IMR-90 (cell line): ENCODE results near the gene LATS2. TPM values are rescaled to one million over a fixed set of nuclear protein-coding genes. Genes with fewer than 3 reads are reported as not detected.

Experiments
- ATAC-seq: fragments of 200-7000 bp; cut with Tn5 transposase; 2 replicates; pipeline ENCODE4 v1.9.1; 2020; ENCODE audit warnings: low read depth, mild to moderate bottlenecking, moderate library complexity
- BruUV-seq: library from RNA; stranded (reverse); fragments of 400-500 nt; replicated peaks from 2 replicates; lab custom pipeline; 2021; lab: Mats Ljungman, UMichigan
- CTCF ChIA-PET: fragments of 300-600 bp; formaldehyde crosslinking; extraction: SDS; loops from one replicate; lab custom pipeline; 2021; ENCODE audit warnings: antibody characterized with exemption; lab: Yijun Ruan, JAX
- POLR2A ChIA-PET: fragments of 300-600 bp; sonication (Branson Sonifier 250); formaldehyde crosslinking; loops from one replicate; lab custom pipeline; 2022; ENCODE audit warnings: antibody characterized with exemption; ENCODE audit not compliant: unreplicated experiment; lab: Charles Lee
- DNase-seq: peaks from one replicate; pipeline ENCODE4 v3.0.0; 2013
- H2AFZ ChIP-seq: replicated peaks from 2 replicates; pipeline ENCODE3; 2013; ENCODE audit warnings: low read length, mild to moderate bottlenecking; ENCODE audit not compliant: poor library complexity
- H2AK5ac ChIP-seq: 2 replicates; pipeline ENCODE4 v1.6.1; 2013; ENCODE audit warnings: low read depth, low read length, inconsistent platforms
- H2AK9ac ChIP-seq: replicated peaks from 2 replicates; pipeline ENCODE3; 2013; ENCODE audit warnings: mild to moderate bottlenecking, low read depth, low read length, moderate library complexity; ENCODE audit not compliant: poor library complexity
- H2BK120ac ChIP-seq: 2 replicates; pipeline ENCODE4 v1.6.1; 2013; ENCODE audit warnings: low read depth, low read length, inconsistent platforms
- H2BK15ac ChIP-seq: 3 replicates; pipeline ENCODE4 v1.6.1; 2013; ENCODE audit warnings: low read depth, low read length, inconsistent platforms
- H2BK20ac ChIP-seq: 2 replicates; pipeline ENCODE4 v1.6.1; 2013; ENCODE audit warnings: low read depth, mild to moderate bottlenecking, inconsistent platforms, low read length, moderate library complexity
- H2BK5ac ChIP-seq: 2 replicates; pipeline ENCODE4 v1.6.1; 2013; ENCODE audit warnings: mild to moderate bottlenecking, low read depth, low read length, inconsistent platforms; ENCODE audit not compliant: poor library complexity, severe bottlenecking
- H3K14ac ChIP-seq: replicated peaks from 2 replicates; pipeline ENCODE4 v1.6.1; 2013; ENCODE audit warnings: low read depth, low read length, inconsistent platforms
- H3K18ac ChIP-seq: 2 replicates; pipeline ENCODE4 v1.6.1; 2013; ENCODE audit warnings: low read depth, low read length, control low read depth
- H3K23ac ChIP-seq: 2 replicates; pipeline ENCODE4 v1.6.1; 2013; ENCODE audit warnings: low read depth, low read length, inconsistent platforms
- H3K27ac ChIP-seq: 2 replicates; pipeline ENCODE4 v1.5.1; 2013; ENCODE audit warnings: mild to moderate bottlenecking, control low read depth, low read length; ENCODE audit not compliant: insufficient read depth
- H3K27me3 ChIP-seq: 2 replicates; pipeline ENCODE4 v1.6.1; 2013; ENCODE audit warnings: low read length; ENCODE audit not compliant: control insufficient read depth, insufficient read depth
- H3K36me3 ChIP-seq: 2 replicates; pipeline ENCODE4 v1.6.1; 2013; ENCODE audit warnings: low read length, mixed read lengths; ENCODE audit not compliant: control insufficient read depth, insufficient read depth
- H3K4ac ChIP-seq: 2 replicates; pipeline ENCODE4 v1.6.1; 2013; ENCODE audit warnings: low read depth, low read length, inconsistent platforms
- H3K4me1 ChIP-seq: 2 replicates; pipeline ENCODE4 v1.6.1; 2013; ENCODE audit warnings: low read length, mixed read lengths; ENCODE audit not compliant: control insufficient read depth, insufficient read depth
- H3K4me2 ChIP-seq: 2 replicates; pipeline ENCODE4 v1.6.1; 2013; ENCODE audit warnings: low read depth, mild to moderate bottlenecking, control low read depth, low read length, moderate library complexity
- H3K4me3 ChIP-seq: 2 replicates; pipeline ENCODE4 v1.5.1; 2013; ENCODE audit warnings: low read depth, mild to moderate bottlenecking, control low read depth, low read length, moderate library complexity; ENCODE audit not compliant: insufficient read depth
- H3K56ac ChIP-seq: 2 replicates; pipeline ENCODE4 v1.6.1; 2013; ENCODE audit warnings: low read length, inconsistent platforms; ENCODE audit not compliant: insufficient read depth; ENCODE audit errors: extremely low read depth
- H3K79me1 ChIP-seq, 2 experiments: 2 replicates each; pipeline ENCODE4 v1.6.1; 2013; ENCODE audit warnings: low read length in 2 of 2, inconsistent platforms in 1 of 2, low read depth in 1 of 2
- H3K9ac ChIP-seq: 2 replicates; pipeline ENCODE4 v1.6.1; 2013; ENCODE audit warnings: low read depth, low read length, control low read depth
- H3K9me1 ChIP-seq: 2 replicates; pipeline ENCODE4 v1.6.1; 2013; ENCODE audit warnings: low read length, inconsistent platforms; ENCODE audit not compliant: insufficient read depth
- H3K9me3 ChIP-seq: 2 replicates; pipeline ENCODE4 v1.6.1; 2013; ENCODE audit warnings: low read length; ENCODE audit not compliant: control insufficient read depth, insufficient read depth
- H4K20me1 ChIP-seq: 2 replicates; pipeline ENCODE4 v1.6.1; 2013; ENCODE audit warnings: low read length, inconsistent platforms; ENCODE audit not compliant: insufficient read depth
- H4K5ac ChIP-seq: 2 replicates; pipeline ENCODE4 v1.6.1; 2013; ENCODE audit warnings: mild to moderate bottlenecking, low read depth, low read length, control low read depth
- H4K8ac ChIP-seq, 2 experiments: 2 replicates each; pipeline ENCODE4 v1.6.1; 2013; ENCODE audit warnings: low read depth in 2 of 2, low read length in 2 of 2, control low read depth in 1 of 2, inconsistent platforms in 1 of 2
- H4K91ac ChIP-seq: 2 replicates; pipeline ENCODE4 v1.6.1; 2013; ENCODE audit warnings: low read depth, low read length, inconsistent platforms; ENCODE audit not compliant: insufficient read depth
- CEBPB ChIP-seq: IDR thresholded peaks from 2 replicates; pipeline ENCODE4 v1.6.1; 2012; ENCODE audit warnings: low read depth, low read length, improper control_type of control experiment
- CTCF ChIP-seq: conservative IDR thresholded peaks from 2 replicates; pipeline ENCODE4 v1.5.1; 2012; ENCODE audit warnings: mild to moderate bottlenecking, low read depth, low read length, improper control_type of control experiment
- MAZ ChIP-seq: IDR thresholded peaks from 2 replicates; pipeline ENCODE4 v1.6.1; 2012; ENCODE audit warnings: low read depth, mild to moderate bottlenecking, low read length, improper control_type of control experiment, moderate library complexity, borderline replicate concordance
- NFE2L2 ChIP-seq: fragments of 150-350 bp; IDR thresholded peaks from 2 replicates; pipeline ENCODE4 v1.6.1; 2016; ENCODE audit warnings: low read depth, mild to moderate bottlenecking, low read length
- RAD21 ChIP-seq: IDR thresholded peaks from 2 replicates; pipeline ENCODE4 v1.6.1; 2012; ENCODE audit warnings: low read length, improper control_type of control experiment
- WGBS, 2 experiments: methylation state at CpG; one replicate each; pipeline versions ENCODE4 v1.1.5 to v1.1.7; 2013; ENCODE audit warnings: missing lambda C conversion rate in 2 of 2; ENCODE audit not compliant: insufficient read length in 1 of 2; ENCODE audit errors: extremely low coverage in 2 of 2; 5-methylcytosine and 5-hydroxymethylcytosine counted together
- dilution Hi-C: fragments of 300-500 bp; cut with HindIII; formaldehyde crosslinking; loops from one replicate; pipeline ENCODE4 v1.14.3; 2018; ENCODE audit warnings: low sequenced_read_pairs; ENCODE audit not compliant: unreplicated experiment
- in situ Hi-C: fragments of 300-500 bp; cut with MboI; formaldehyde crosslinking; loops from 3 replicates; pipeline ENCODE4 v1.14.3; 2019; ENCODE audit warnings: low sequenced_read_pairs, inconsistent platforms, mixed read lengths
- intact Hi-C: fragments of 100-400 bp; cut with micrococcal nuclease; formaldehyde crosslinking; loops from 2 replicates; pipeline ENCODE4 v1.10.0; 2022
- polyA plus RNA-seq, 3 experiments: library from polyadenylated mRNA; depleted of rRNA; stranded (reverse); fragments of >200 nt; gene quantifications; 2 replicates each; pipeline ENCODE4 v1.2.3, GENCODE V29; 2012; ENCODE audit warnings: low replicate concordance in 1 of 3
- total RNA-seq: library from RNA; depleted of rRNA; stranded (reverse); fragments of >200 nt; gene quantifications from 2 replicates; pipeline ENCODE4 v1.2.3, GENCODE V29; 2012

LATS2 gene
- total and polyA plus RNA-seq, 2 of the 4 experiments (the other 2 are of a cell fraction) = 12.7 to 22.4 TPM

GRCh38 chr13:21054313-21054712 is 7.1 kb downstream of the LATS2 start:
- ChIA-PET CTCF (interaction anchor here (0.6 kb wide), 1 partner anchor 79 kb away, joined by 3 read pairs; no protein-coding TSS in a partner anchor), POLR2A (no interaction called here)
- no TSS peak for BruUV-seq
- no peak overlapping the region for H3K4me3 ChIP-seq
- H3K27ac ChIP-seq = no peak overlapping the region; the same call in 1 of the 2 replicates
- H3K9me1 ChIP-seq = peaks cover 41% of the 10 kb centered on the region
- H3K23ac ChIP-seq = no peak overlapping the region
- in situ Hi-C loops = no loop called here
- H3K14ac ChIP-seq = 0 out of 2 replicates have a peak overlapping the region, but pooled peaks have one; percentile 40
- no peak overlapping the region for H3K18ac ChIP-seq
- H3K4me1 ChIP-seq = peaks cover 31% of the 10 kb centered on the region
- H3K9ac ChIP-seq = no peak overlapping the region
- H3K36me3 ChIP-seq = peaks cover 26% of the 10 kb centered on the region
- no peaks in the 10 kb centered on the region for H3K27me3 ChIP-seq
- ATAC-seq (0 out of 2 replicates have a peak, but pooled peaks have one; percentile 15), DNase-seq (no peak)
- no peak overlapping the region for H2AK5ac ChIP-seq
- intact Hi-C loops = no loop called here
- no peaks in the 10 kb centered on the region for H3K9me3 ChIP-seq
- no peak overlapping the region for H2BK15ac ChIP-seq
- no peak overlapping the region for H3K4ac ChIP-seq
- TF ChIP-seq MAZ = no peak
- no peak for TF ChIP-seq CTCF
- TF ChIP-seq RAD21 = no peak
- no peak for TF ChIP-seq NFE2L2
- no peak for TF ChIP-seq CEBPB
- peaks cover 99% of the 10 kb centered on the region for H4K20me1 ChIP-seq
- H3K79me1 ChIP-seq = peaks cover 0 to 66% of the 10 kb centered on the region in 2 experiments; a peak in 2 of 4 replicates
- no peak overlapping the region for H2BK20ac ChIP-seq
- H4K8ac ChIP-seq = no peak overlapping the region
- H2BK5ac ChIP-seq = no peak overlapping the region
- H4K91ac ChIP-seq = no peak overlapping the region
- dilution Hi-C loops = no loop called here
- no peak overlapping the region for H3K56ac ChIP-seq
- H2AFZ ChIP-seq = no peak overlapping the region
- WGBS, 2 experiments = 85% methylated on average over 2 of the region's 8 CpGs; no CpG with 5 or more reads in 1 of the 2 experiments
- no peak overlapping the region for H2AK9ac ChIP-seq
- peak overlapping the region; percentile 54; the same call in 1 of the 2 replicates for H3K4me2 ChIP-seq
- no peak overlapping the region for H2BK120ac ChIP-seq
- no peak overlapping the region for H4K5ac ChIP-seq
